Measurements from ENCODE around the gene CCM2L. TPM values are rescaled to one million over a fixed set of nuclear protein-coding genes. Genes with fewer than 3 reads are reported as not detected.

CCM2L gene
- total RNA-seq, 1 experiment from 2014 or later = 0.32 TPM

DNA sequence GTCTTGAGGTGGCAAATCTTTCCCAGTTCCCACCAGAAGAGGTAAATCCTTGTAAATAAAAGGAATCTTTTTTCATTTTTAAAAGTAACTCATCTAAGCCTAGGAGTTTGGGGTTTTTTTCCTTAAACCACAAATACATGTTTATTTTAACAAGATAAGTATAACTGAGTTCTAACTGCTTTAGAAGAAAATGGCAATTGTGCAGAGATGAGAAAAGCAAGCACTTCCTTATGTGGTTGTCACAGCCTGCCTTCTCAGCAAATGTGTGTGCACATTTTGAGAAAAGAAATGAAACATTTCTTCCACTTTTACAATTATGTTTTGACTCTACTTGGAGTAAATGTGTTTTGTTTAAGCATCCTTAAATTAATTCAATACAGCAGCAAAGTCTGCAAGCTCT, 59.5 kb downstream of the CCM2L start:
- Histone ChIP-seq H3K4me3 (ENCODE audit: low read depth, low read length) (no peak overlapping the region), H3K36me3 (ENCODE audit: control insufficient read depth, insufficient read depth, low read length) (no peaks in the 10 kb centered on the region), H3K27me3 (replicated peaks; ENCODE audit: control insufficient read depth, insufficient read depth, low read length) (no peaks in the 10 kb centered on the region; the same call in 1 of the 2 replicates), H3K9me3 (no peaks in the 10 kb centered on the region), H3K4me1 (no peaks in the 10 kb centered on the region)
- Mint-ChIP-seq H3K36me3 (ENCODE audit: insufficient read depth, unreplicated experiment) (no peaks in the 10 kb centered on the region), H3K9me3 (ENCODE audit: unreplicated experiment) (no peaks in the 10 kb centered on the region), H3K4me1 (ENCODE audit: low read depth, unreplicated experiment) (no peaks in the 10 kb centered on the region), H3K27ac (ENCODE audit: unreplicated experiment) (no peak overlapping the region), H3K4me3 (ENCODE audit: unreplicated experiment) (no peak overlapping the region), H3K27me3 (ENCODE audit: insufficient read depth, unreplicated experiment) (peaks cover 14% of the 10 kb centered on the region)
- DNase-seq = no peak
- POLR2A ChIA-PET = no interaction called here
- CTCF ChIA-PET = no interaction called here
- BruUV-seq (replicated peaks) = no TSS peak
- intact Hi-C loops (cut with micrococcal nuclease; ENCODE audit: unreplicated experiment) = no loop called here
- TF ChIP-seq, protein P1, sequence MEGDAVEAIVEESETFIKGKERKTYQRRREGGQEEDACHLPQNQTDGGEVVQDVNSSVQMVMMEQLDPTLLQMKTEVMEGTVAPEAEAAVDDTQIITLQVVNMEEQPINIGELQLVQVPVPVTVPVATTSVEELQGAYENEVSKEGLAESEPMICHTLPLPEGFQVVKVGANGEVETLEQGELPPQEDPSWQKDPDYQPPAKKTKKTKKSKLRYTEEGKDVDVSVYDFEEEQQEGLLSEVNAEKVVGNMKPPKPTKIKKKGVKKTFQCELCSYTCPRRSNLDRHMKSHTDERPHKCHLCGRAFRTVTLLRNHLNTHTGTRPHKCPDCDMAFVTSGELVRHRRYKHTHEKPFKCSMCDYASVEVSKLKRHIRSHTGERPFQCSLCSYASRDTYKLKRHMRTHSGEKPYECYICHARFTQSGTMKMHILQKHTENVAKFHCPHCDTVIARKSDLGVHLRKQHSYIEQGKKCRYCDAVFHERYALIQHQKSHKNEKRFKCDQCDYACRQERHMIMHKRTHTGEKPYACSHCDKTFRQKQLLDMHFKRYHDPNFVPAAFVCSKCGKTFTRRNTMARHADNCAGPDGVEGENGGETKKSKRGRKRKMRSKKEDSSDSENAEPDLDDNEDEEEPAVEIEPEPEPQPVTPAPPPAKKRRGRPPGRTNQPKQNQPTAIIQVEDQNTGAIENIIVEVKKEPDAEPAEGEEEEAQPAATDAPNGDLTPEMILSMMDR (IDR thresholded peaks at IDR 0.05; ENCODE audit: insufficient read depth in 1 of 2, low read depth in 1 of 2, low read length in 1 of 2, severe bottlenecking in 1 of 2, unreplicated experiment in 1 of 2) = no peak

DNA sequence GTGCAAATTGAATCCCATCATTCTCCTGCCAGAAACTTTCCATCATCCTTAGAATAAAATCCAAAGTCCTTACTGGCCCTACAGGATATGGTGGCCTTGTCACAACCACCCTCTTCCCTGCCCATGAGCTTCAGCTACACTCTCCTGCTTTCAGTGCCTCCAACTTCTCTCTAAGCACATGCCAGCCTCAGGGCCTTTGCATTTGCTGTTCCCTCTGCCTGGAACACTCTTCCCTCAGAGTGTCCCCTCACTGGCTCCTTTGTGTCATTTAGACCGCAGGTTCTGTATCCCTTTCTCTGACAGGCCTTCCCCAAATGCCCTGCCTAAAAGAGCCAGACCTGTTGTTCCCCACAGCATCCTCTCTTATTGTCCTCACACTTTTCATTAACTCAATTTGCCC, 60.0 kb downstream of the CCM2L start:
- Mint-ChIP-seq H3K4me1 (ENCODE audit: low read depth, unreplicated experiment) (no peaks in the 10 kb centered on the region), H3K36me3 (ENCODE audit: insufficient read depth, unreplicated experiment) (no peaks in the 10 kb centered on the region), H3K27me3 (ENCODE audit: insufficient read depth, unreplicated experiment) (peaks cover 14% of the 10 kb centered on the region), H3K27ac (ENCODE audit: unreplicated experiment) (no peak overlapping the region), H3K4me3 (ENCODE audit: unreplicated experiment) (no peak overlapping the region), H3K9me3 (ENCODE audit: unreplicated experiment) (no peaks in the 10 kb centered on the region)
- H3K36me3 ChIP-seq (ENCODE audit: control insufficient read depth, insufficient read depth, low read length) = no peaks in the 10 kb centered on the region
- H3K4me1 ChIP-seq = no peaks in the 10 kb centered on the region
- DNase-seq = no peak
- intact Hi-C loops (cut with micrococcal nuclease; ENCODE audit: unreplicated experiment) = no loop called here
- CTCF ChIA-PET = interaction anchor here (0.5 kb wide), 1 partner anchor 217 kb away, joined by 5 read pairs; no protein-coding TSS in a partner anchor
- no peak overlapping the region for H3K4me3 ChIP-seq (ENCODE audit: low read depth, low read length)
- no peaks in the 10 kb centered on the region for H3K9me3 ChIP-seq
- TF ChIP-seq, protein P1 (IDR thresholded peaks at IDR 0.05; ENCODE audit: insufficient read depth in 1 of 2, low read depth in 1 of 2, low read length in 1 of 2, severe bottlenecking in 1 of 2, unreplicated experiment in 1 of 2) = no peak
- BruUV-seq (replicated peaks) = no TSS peak
- H3K27me3 ChIP-seq (replicated peaks; ENCODE audit: control insufficient read depth, insufficient read depth, low read length) = no peaks in the 10 kb centered on the region; the same call in 1 of the 2 replicates
- POLR2A ChIA-PET = no interaction called here

DNA sequence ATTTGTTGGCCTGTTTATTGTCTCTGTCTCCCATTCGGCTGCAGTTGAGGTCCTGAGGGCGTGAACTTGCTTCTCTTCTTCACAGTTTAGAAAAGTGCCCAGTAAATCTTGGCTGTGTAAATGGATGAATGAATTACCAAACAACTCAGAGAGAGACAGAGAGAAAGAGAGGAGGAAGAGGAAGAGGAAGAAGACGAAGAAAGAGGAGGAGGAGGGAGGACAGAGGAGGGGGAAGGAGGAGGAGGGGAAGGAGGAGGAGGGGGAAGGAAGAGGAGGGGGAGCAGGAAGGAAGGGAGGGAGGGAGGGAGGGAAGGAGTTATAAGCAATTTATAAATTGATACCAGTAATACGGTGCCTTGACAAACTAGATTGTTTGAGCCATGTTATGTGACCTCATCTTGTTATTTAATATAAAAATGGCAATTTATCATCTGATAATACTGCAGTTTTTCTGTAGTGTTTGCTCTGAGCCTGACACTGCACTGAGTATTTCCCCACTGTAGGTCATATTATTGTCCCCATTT, 60.5 kb downstream of the CCM2L start:
- Mint-ChIP-seq H3K4me3 (ENCODE audit: unreplicated experiment) (no peak overlapping the region), H3K27me3 (ENCODE audit: insufficient read depth, unreplicated experiment) (peaks cover 14% of the 10 kb centered on the region), H3K36me3 (ENCODE audit: insufficient read depth, unreplicated experiment) (no peaks in the 10 kb centered on the region), H3K4me1 (ENCODE audit: low read depth, unreplicated experiment) (no peaks in the 10 kb centered on the region), H3K9me3 (ENCODE audit: unreplicated experiment) (no peaks in the 10 kb centered on the region), H3K27ac (ENCODE audit: unreplicated experiment) (no peak overlapping the region)
- intact Hi-C loops (cut with micrococcal nuclease; ENCODE audit: unreplicated experiment) = no loop called here
- ChIA-PET CTCF (interaction anchor here (0.5 kb wide), 1 partner anchor 218 kb away, joined by 5 read pairs; no protein-coding TSS in a partner anchor), POLR2A (no interaction called here)
- Histone ChIP-seq H3K4me3 (ENCODE audit: low read depth, low read length) (no peak overlapping the region), H3K36me3 (ENCODE audit: control insufficient read depth, insufficient read depth, low read length) (no peaks in the 10 kb centered on the region), H3K4me1 (no peaks in the 10 kb centered on the region), H3K27me3 (replicated peaks; ENCODE audit: control insufficient read depth, insufficient read depth, low read length) (no peaks in the 10 kb centered on the region; the same call in 1 of the 2 replicates), H3K9me3 (no peaks in the 10 kb centered on the region)
- TF ChIP-seq, protein P1 (IDR thresholded peaks at IDR 0.05; ENCODE audit: insufficient read depth in 1 of 2, low read depth in 1 of 2, low read length in 1 of 2, severe bottlenecking in 1 of 2, unreplicated experiment in 1 of 2) = no peak
- no TSS peak for BruUV-seq (replicated peaks)
- no peak for DNase-seq

Measured in Caco-2 (cell line).